ENCODE results near the gene ACP3.
A peak's percentile ranks its signal among the peaks of the same experiment; 100 is the strongest.

Gene ACP3

DNA sequence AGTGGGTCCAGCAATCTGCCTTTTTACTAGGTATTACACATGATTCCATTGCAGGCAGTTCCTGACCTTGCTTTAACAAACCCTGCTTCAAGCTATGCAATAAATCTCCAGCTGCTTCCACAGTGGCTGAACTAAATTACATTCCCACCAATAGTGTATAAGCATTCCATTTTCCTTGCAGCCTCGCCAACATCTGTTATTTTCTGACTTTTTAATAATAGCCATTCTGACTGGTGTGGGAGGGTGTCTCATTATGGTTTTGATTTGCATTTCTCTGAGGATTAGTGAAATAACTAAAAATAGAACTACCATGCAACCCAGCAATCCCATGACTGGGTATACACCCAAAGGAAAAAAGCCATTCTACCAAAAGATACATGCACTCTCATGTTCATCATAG, 63.7 kb downstream of the ACP3 start:
- H3K27ac ChIP-seq (ENCODE audit: low read length): peak overlapping the region; percentile 70; the same call in 1 of the 2 replicates
- H4K20me1 ChIP-seq (ENCODE audit: insufficient read depth, low read length): no peaks in the 10 kb centered on the region
- no peaks in the 10 kb centered on the region for H3K36me3 ChIP-seq (replicated peaks; ENCODE audit: insufficient read depth, low read length)
- no peaks in the 10 kb centered on the region; the same call in 1 of the 2 replicates for H3F3A ChIP-seq (ENCODE audit: insufficient read depth, low read length)
- no peaks in the 10 kb centered on the region for H3K79me2 ChIP-seq (ENCODE audit: low read length)
- H2AFZ ChIP-seq (ENCODE audit: low read length): peak overlapping the region; percentile 33; the same call in 1 of the 2 replicates
- H3K9me2 ChIP-seq (replicated peaks; ENCODE audit: insufficient read depth, low read length): no peaks in the 10 kb centered on the region
- TF ChIP-seq EZH2phosphoT487 (IDR thresholded peaks at IDR 0.05; ENCODE audit: low read length) (no peak), EZH2 (optimal IDR thresholded peaks at IDR 0.05; ENCODE audit: low read depth, low read length) (no peak)
- TF ChIP-seq, protein P1, sequence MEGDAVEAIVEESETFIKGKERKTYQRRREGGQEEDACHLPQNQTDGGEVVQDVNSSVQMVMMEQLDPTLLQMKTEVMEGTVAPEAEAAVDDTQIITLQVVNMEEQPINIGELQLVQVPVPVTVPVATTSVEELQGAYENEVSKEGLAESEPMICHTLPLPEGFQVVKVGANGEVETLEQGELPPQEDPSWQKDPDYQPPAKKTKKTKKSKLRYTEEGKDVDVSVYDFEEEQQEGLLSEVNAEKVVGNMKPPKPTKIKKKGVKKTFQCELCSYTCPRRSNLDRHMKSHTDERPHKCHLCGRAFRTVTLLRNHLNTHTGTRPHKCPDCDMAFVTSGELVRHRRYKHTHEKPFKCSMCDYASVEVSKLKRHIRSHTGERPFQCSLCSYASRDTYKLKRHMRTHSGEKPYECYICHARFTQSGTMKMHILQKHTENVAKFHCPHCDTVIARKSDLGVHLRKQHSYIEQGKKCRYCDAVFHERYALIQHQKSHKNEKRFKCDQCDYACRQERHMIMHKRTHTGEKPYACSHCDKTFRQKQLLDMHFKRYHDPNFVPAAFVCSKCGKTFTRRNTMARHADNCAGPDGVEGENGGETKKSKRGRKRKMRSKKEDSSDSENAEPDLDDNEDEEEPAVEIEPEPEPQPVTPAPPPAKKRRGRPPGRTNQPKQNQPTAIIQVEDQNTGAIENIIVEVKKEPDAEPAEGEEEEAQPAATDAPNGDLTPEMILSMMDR (IDR thresholded peaks at IDR 0.05; ENCODE audit: low read length): no peak
- DNase-seq: peak; percentile 54
- no peak overlapping the region for H3K4me3 ChIP-seq (ENCODE audit: low read length)
- H3K4me1 ChIP-seq (ENCODE audit: low read length): peaks cover 27% of the 10 kb centered on the region
- H3K9me3 ChIP-seq (replicated peaks; ENCODE audit: insufficient read depth, low read length): no peaks in the 10 kb centered on the region
- no peaks in the 10 kb centered on the region for H3K27me3 ChIP-seq (replicated peaks; ENCODE audit: insufficient read depth, low read length)
- peak overlapping the region; percentile 35; the same call in 1 of the 2 replicates for H3K4me2 ChIP-seq (ENCODE audit: low read depth, low read length)
- H3K9ac ChIP-seq (ENCODE audit: low read length): no peak overlapping the region

DNA sequence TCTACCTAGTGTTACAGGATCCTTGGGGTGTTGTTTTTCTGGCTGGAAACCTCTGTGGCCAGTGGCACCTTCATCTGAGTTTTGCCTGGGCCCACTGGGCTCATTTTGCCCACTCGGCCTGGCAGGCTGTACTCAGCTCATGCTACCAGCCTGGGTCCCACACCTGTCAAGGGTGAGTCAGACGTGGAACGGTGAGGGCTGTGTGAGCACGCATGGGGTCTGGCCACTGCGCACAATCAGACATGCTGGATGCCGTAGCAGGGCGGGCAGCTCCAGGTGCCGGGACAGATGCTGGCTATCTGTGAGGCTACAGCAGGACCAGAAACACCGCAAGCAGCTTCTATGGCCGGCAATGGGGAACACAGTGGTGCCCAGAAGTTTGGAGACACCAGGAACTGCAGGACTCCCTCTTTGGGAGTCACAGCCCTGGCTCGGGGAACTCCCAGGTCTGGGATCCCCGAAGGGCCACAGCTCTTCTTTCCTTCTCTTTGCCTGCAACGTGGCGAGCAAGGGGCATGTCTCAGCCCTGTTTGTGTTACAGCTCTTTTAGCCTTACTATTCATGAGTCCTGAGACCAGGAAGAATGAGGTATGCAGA, 64.2 kb downstream of the ACP3 start:
- no peak for DNase-seq
- H3K4me2 ChIP-seq (ENCODE audit: low read depth, low read length): peak overlapping the region; percentile 35; the same call in 1 of the 2 replicates
- no peaks in the 10 kb centered on the region for H3K27me3 ChIP-seq (replicated peaks; ENCODE audit: insufficient read depth, low read length)
- no peaks in the 10 kb centered on the region for H4K20me1 ChIP-seq (ENCODE audit: insufficient read depth, low read length)
- peaks cover 31% of the 10 kb centered on the region for H3K4me1 ChIP-seq (ENCODE audit: low read length)
- H3K79me2 ChIP-seq (ENCODE audit: low read length): no peaks in the 10 kb centered on the region
- no peak overlapping the region for H3K4me3 ChIP-seq (ENCODE audit: low read length)
- H3K27ac ChIP-seq (ENCODE audit: low read length): peak overlapping the region; percentile 70; the same call in 1 of the 2 replicates
- H3K9me3 ChIP-seq (replicated peaks; ENCODE audit: insufficient read depth, low read length): no peaks in the 10 kb centered on the region
- H3K36me3 ChIP-seq (replicated peaks; ENCODE audit: insufficient read depth, low read length): no peaks in the 10 kb centered on the region
- TF ChIP-seq, protein P1 (IDR thresholded peaks at IDR 0.05; ENCODE audit: low read length): no peak
- TF ChIP-seq EZH2 (optimal IDR thresholded peaks at IDR 0.05; ENCODE audit: low read depth, low read length): no peak
- no peak for TF ChIP-seq EZH2phosphoT487 (IDR thresholded peaks at IDR 0.05; ENCODE audit: low read length)
- H3F3A ChIP-seq (ENCODE audit: insufficient read depth, low read length): no peaks in the 10 kb centered on the region; the same call in 1 of the 2 replicates
- peak overlapping the region; percentile 33; the same call in 1 of the 2 replicates for H2AFZ ChIP-seq (ENCODE audit: low read length)
- no peaks in the 10 kb centered on the region for H3K9me2 ChIP-seq (replicated peaks; ENCODE audit: insufficient read depth, low read length)
- no peak overlapping the region for H3K9ac ChIP-seq (ENCODE audit: low read length)

DNA sequence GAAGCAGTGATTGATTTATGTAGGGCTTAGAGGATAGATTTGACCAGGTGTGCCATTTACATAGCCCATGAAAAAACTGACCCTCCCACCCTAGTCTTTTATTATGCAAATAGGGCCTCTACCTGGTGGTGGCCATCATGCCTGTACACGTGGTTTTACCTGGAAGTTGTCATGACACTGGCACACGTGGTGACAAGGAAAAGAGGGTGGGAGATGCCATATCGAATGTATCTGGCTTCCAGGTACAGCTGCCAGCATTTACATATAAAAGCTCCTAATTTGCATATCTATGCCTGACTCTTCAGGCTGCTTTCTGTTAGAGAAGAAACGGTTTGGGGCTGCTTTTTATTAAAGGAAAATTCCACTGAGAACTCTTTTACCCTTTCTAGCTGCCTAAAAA, 65.1 kb downstream of the ACP3 start:
- Histone ChIP-seq H3K27ac (ENCODE audit: low read length) (no peak overlapping the region), H3K9ac (ENCODE audit: low read length) (no peak overlapping the region), H3K9me2 (replicated peaks; ENCODE audit: insufficient read depth, low read length) (no peaks in the 10 kb centered on the region), H2AFZ (ENCODE audit: low read length) (no peak overlapping the region), H3K27me3 (replicated peaks; ENCODE audit: insufficient read depth, low read length) (no peaks in the 10 kb centered on the region), H3K9me3 (replicated peaks; ENCODE audit: insufficient read depth, low read length) (no peaks in the 10 kb centered on the region), H3K4me1 (ENCODE audit: low read length) (peaks cover 39% of the 10 kb centered on the region), H3K4me2 (ENCODE audit: low read depth, low read length) (no peak overlapping the region), H4K20me1 (ENCODE audit: insufficient read depth, low read length) (no peaks in the 10 kb centered on the region), H3K79me2 (ENCODE audit: low read length) (no peaks in the 10 kb centered on the region), H3K4me3 (ENCODE audit: low read length) (no peak overlapping the region), H3F3A (ENCODE audit: insufficient read depth, low read length) (no peaks in the 10 kb centered on the region; the same call in 1 of the 2 replicates), H3K36me3 (replicated peaks; ENCODE audit: insufficient read depth, low read length) (no peaks in the 10 kb centered on the region)
- DNase-seq: no peak
- TF ChIP-seq EZH2phosphoT487 (IDR thresholded peaks at IDR 0.05; ENCODE audit: low read length) (no peak), EZH2 (optimal IDR thresholded peaks at IDR 0.05; ENCODE audit: low read depth, low read length) (no peak)
- TF ChIP-seq, protein P1 (IDR thresholded peaks at IDR 0.05; ENCODE audit: low read length): no peak

Measured in MM.1S (cell line).